SW480 (cell line): ENCODE measurements around the gene CES1.
A peak's percentile ranks its signal among the peaks of the same experiment; 100 is the strongest.
"Not testable (repeated sequence)": the region's sequence is repeated elsewhere in the genome, so short reads cannot be mapped to it uniquely, and the experiment has no call there.

ENCODE experiments used
- DNase-seq: peaks from one replicate; pipeline ENCODE4 v3.0.0-alpha.2; 2016; ENCODE audit warnings: low spot score

Gene CES1

DNA sequence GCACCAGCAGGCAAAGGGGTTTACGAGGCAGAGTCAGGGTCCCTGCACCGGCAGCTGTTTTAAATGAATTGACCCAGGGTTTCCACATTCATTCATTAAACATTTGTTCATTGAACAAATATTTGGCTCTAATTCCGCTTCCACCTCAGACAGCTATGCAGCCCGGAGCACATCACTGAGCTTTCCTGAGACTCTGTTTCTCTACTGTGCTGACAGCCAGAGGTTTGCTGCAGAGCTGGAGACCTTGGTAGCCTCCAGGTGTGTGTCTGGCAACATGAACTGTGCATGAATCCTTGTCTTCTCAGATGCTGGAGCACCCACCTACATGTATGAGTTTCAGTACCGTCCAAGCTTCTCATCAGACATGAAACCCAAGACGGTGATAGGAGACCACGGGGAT lies 42.7 kb downstream of the CES1 start:
- not testable (repeated sequence) for DNase-seq

DNA sequence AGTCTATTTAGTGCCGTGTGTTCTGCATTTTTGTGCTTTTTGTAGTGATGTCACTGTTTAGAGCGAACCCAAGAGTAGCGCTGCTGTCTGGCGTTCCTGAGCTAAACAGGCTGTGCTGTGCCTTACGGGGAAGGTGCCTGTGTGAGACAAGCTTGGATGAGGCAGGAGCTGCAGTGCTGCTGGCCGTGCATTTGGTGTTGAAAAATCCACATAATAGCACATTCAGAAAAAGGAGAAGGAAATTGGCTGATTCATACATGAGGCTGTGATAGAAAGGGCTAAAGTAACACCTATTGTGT lies 50.2 kb downstream of the CES1 start:
- not testable (repeated sequence) for DNase-seq

DNA sequence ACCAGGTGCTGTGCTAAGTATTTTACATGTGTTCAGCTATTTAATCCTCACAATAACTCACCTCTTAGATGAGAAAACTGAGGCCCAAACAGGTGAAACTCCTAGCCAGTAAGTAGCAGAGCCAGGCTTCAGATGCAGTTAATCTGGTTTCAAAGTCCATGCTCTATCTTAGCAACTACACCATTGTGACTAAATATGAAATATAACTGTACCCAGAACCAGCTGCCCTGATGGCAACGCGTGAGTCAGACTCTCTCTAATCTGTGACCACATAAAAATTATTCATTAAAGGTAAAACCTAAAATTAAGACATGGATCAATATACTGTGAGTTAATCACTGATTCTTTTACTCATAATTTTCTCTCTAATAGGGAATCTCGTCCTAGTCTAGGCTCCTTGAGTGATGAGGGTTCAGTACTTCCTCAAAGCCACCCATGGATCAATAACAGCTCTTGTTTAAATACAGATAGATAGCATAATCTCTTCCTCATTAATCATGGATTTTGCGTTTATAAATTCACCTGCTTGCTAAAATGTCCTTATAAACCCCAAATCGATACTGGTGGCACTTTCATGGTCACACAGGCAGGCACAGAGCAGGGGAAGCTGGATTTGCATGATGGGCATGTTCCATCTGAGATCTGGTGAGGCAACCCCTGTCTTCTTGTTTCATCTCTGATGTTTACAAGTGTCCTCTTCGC lies 50.7 kb downstream of the CES1 start:
- not testable (repeated sequence) for DNase-seq

GRCh38 chr16:55781456-55781855 lies 51.4 kb downstream of the CES1 start:
- not testable (repeated sequence) for DNase-seq

- not testable (repeated sequence) for DNase-seq
Observed at GRCh38 chr16:55780095-55780407, 52.8 kb downstream of the CES1 start.

GRCh38 chr16:55779402-55780094 lies 53.3 kb downstream of the CES1 start:
- no peak for DNase-seq

GRCh38 chr16:55778757-55779156 lies 54.1 kb downstream of the CES1 start:
- no peak for DNase-seq

DNA sequence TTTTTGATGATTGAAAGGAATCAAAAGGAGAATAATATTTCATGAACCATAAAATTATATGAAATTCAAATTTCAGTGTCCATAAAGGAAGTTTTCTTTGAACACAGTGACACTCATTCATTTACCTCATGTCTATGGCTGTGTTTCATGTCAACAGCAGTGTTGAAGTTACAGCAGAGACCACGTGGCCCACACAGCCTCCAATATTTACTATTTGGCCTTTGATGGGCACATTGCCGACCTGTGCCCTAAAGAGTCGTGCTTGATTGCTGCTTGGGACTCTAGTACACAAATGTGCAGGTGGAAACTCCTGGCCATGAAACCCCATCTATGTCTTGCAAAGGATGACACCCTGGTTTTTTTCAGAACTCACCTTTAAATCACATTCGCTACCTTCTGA lies 57.0 kb downstream of the CES1 start:
- no peak for DNase-seq

DNA sequence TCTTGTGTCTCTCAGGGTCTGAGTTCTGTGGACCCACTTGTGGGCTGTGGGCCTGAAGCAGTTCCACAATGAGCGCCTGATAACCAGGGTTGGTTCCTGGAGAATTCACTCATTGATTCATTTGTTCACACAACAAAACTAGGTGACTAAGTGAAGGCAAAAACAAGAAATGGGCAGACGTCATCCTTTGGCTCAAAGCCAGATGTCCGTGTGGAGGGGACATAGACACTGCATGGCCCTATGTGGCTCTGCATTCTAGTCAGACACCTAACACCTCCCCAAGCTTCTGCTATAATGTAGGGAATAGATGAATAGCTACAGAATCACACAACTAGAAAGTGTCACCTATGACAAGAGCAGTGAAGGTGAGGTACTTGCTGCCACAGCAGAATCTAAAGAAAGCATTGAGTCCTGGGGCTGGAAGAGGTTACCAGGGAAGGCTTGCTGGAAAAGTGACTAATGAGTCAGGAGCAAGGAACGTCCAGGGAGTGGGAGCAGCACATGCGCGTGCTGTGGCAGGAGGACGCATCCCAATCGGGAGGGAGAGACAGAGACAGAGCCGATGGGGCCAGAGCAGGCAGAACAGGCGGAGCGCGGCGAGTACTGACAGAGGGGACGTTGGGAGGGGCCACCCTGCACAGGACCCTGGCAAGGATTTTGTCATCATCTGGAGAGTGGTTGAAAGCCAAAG lies 58.9 kb downstream of the CES1 start:
- peak; percentile 33 for DNase-seq

- DNase-seq = no peak
Observed at GRCh38 chr16:55765161-55765560, 67.7 kb downstream of the CES1 start.

GRCh38 chr16:55760310-55761001 lies 72.4 kb downstream of the CES1 start:
- DNase-seq = no peak

DNA sequence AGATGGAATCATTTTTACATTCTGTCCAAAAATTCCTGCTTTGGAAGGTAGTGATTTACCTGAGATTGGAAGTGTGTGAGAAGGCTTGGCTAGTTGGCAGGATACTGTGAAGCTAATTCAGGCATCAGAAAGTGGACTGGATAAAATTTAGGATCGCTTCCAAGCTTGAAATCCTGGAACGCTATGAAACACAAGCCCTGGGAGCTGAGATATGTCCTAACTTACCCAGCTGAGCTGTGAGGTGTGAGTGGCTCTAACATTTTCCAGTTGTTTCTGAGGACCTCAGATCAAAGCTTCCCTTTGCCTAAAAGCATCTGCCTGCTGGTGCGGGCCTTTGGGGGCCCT lies 73.0 kb downstream of the CES1 start:
- not testable (repeated sequence) for DNase-seq

DNA sequence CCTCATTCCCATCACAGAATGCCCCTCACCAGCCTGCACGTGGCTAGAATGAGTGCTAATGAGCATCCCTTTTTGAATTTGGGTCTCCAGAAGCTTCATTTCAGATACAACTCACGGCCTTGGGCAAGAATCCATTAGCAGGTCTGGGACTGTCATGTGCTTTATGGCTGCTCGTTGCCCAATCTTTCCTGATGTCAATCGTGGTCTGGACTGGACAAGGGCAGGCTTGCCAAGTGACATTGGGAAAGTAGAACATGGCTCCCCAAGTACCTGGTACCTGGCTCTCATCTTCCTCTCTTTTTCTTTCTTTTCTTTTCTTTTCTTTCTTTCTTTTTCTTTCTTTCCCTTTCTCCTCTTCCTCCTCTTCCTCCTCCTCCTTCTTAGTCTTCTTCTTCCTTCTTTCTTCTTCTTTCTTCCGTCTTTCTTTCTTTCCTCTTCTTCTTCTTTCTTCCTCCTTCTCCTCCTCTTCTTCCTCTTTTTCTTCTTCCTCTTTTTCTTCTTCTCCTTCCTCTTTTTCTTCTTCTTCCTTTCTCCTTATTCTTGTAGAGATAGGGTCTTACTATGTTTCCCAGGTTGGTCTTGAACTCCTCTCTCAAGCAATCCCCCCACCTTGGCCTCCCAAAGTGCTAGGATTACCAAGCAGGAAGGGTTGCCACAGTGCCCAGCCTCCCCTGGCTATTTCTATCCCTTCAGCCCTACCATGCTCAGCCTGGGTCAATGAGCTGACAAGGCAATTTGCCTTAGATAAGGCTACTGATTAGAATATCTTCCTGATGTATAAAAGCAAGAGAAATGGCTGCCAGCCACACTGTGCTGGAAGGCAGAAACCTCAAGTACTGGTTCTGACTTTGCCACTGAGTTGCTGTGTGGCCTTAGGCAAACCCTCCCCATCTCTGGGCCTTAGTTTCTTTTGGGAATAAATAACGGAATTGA lies 75.0 kb downstream of the CES1 start:
- not testable (repeated sequence) for DNase-seq

- no peak for DNase-seq
Observed at GRCh38 chr16:55756963-55757362, 75.9 kb downstream of the CES1 start.

DNA sequence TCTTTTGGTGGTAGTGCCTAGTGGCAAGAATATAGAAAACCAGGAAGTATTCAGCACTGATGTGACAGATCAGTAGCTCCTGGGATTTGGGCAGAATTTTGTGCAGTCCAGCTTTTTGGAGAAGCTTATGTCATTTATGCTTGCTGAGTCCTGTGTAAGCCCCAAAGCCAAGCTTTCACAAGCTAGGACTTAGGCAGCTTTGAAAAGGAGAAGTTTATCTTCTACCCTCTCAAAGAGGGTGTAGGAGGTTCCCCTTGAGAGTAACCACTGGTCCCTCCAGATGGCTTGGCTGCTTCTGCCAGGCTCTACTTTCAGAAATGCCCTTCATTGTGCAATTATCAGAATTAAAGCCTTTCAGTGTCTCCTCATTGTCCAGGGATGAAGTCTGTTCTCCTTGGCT lies 78.8 kb downstream of the CES1 start:
- no peak for DNase-seq

- DNase-seq = not testable (repeated sequence)
Observed at GRCh38 chr16:55753145-55753631, 79.7 kb downstream of the CES1 start.
